Hepatocyte (in vitro differentiated cells): ENCODE measurements around the gene SETD1A. TPM values are rescaled to one million over a fixed set of nuclear protein-coding genes. Genes with fewer than 3 reads are reported as not detected.

ENCODE experiments used
- DNase-seq: peaks from one replicate; pipeline ENCODE4 v3.0.0-alpha.2; 2016; ENCODE audit warnings: low spot score
- H2AFZ ChIP-seq: fragments of 200-600 bp; sonication (generic); 2 replicates; pipeline ENCODE4 v1.6.0; 2016; ENCODE audit warnings: antibody characterized with exemption, mild to moderate bottlenecking
- H3K27ac ChIP-seq: fragments of 200-600 bp; sonication (generic); 2 replicates; pipeline ENCODE4 v1.5.1; 2016; ENCODE audit warnings: mild to moderate bottlenecking
- H3K27me3 ChIP-seq: fragments of 200-600 bp; sonication (generic); 2 replicates; pipeline ENCODE4 v1.6.1; 2016
- H3K36me3 ChIP-seq: fragments of 200-600 bp; sonication (generic); replicated peaks from 2 replicates; pipeline ENCODE4 v1.5.1; 2016; ENCODE audit warnings: low read depth; ENCODE audit not compliant: insufficient read depth
- H3K4me1 ChIP-seq: fragments of 200-600 bp; sonication (generic); 2 replicates; pipeline ENCODE4 v1.5.1; 2016; ENCODE audit warnings: mild to moderate bottlenecking, moderate library complexity; ENCODE audit not compliant: insufficient read depth
- H3K4me2 ChIP-seq: fragments of 200-600 bp; sonication (generic); 2 replicates; pipeline ENCODE4 v1.6.0; 2016
- H3K4me3 ChIP-seq: fragments of 200-600 bp; sonication (generic); 2 replicates; pipeline ENCODE4 v1.5.1; 2016; ENCODE audit warnings: mild to moderate bottlenecking
- H3K79me2 ChIP-seq: fragments of 200-600 bp; sonication (generic); 2 replicates; pipeline ENCODE4 v1.6.0; 2017; ENCODE audit warnings: mild to moderate bottlenecking
- H3K9me2 ChIP-seq: fragments of 200-600 bp; sonication (generic); replicated peaks from 2 replicates; pipeline ENCODE4 v1.6.0; 2017; ENCODE audit warnings: mild to moderate bottlenecking; ENCODE audit not compliant: insufficient read depth
- H3K9me3 ChIP-seq: fragments of 200-600 bp; sonication (generic); 2 replicates; pipeline ENCODE4 v1.5.1; 2016; ENCODE audit warnings: low read depth, mild to moderate bottlenecking
- H4K20me1 ChIP-seq: fragments of 200-600 bp; sonication (generic); 2 replicates; pipeline ENCODE4 v1.6.0; 2016; ENCODE audit warnings: mild to moderate bottlenecking; ENCODE audit not compliant: insufficient read depth, poor library complexity, severe bottlenecking
- EZH2 ChIP-seq: fragments of 200-600 bp; sonication (generic); IDR thresholded peaks from 2 replicates; pipeline ENCODE4 v1.6.1; 2016; ENCODE audit warnings: antibody characterized with exemption, mild to moderate bottlenecking, borderline replicate concordance
- EZH2phosphoT487 ChIP-seq: fragments of 200-600 bp; sonication (generic); IDR thresholded peaks from one replicate; pipeline ENCODE4 v1.6.1; 2018; ENCODE audit warnings: antibody characterized with exemption, mild to moderate bottlenecking, low read depth, moderate library complexity; ENCODE audit not compliant: unreplicated experiment, severe bottlenecking
- WGBS: methylation state at CpG from one replicate; pipeline ENCODE4 v1.1.6; 2016; ENCODE audit warnings: low lambda C conversion rate; ENCODE audit errors: missing lambda C conversion rate; 5-methylcytosine and 5-hydroxymethylcytosine counted together
- polyA plus RNA-seq: library from polyadenylated mRNA; unstranded; fragments of >200 nt; fragmentation: Nextera tagmentation; extraction: Ambion mirVana; gene quantifications from 2 replicates; pipeline ENCODE4 v1.2.1, GENCODE V29; 2016
- total RNA-seq: library from RNA; depleted of rRNA; stranded (reverse); fragments of >200 nt; gene quantifications from 2 replicates; pipeline ENCODE4 v1.2.3, GENCODE V29; 2014
- TF ChIP-seq, protein P1 (sequence below): fragments of 200-600 bp; sonication (generic); IDR thresholded peaks from 2 replicates; pipeline ENCODE4 v1.5.1; 2016; ENCODE audit warnings: antibody characterized with exemption, mild to moderate bottlenecking; ENCODE audit not compliant: poor library complexity

SETD1A gene
- total and polyA plus RNA-seq, 2 experiments from 2014 or later: 2.2 to 2.7 TPM

DNA sequence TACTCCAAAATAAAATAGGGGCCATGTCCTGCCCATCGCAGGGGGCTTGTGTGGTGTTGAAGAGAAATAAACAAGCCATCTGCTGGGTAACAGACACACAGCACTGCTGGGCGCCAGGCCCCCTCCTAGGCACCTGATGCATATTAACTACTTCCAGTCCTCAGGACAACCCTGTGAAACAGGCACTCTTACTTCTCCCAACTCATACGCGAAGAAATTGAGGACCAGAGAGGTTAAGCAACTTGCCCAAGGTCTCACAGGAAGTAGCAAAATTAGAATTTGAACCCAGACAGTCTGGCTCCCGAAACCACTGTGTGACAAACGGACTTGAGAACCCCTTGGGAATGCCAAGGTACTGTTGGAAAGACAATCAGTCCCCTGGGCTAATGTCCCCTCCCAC is 50.1 kb downstream of the SETD1A start:
- no peak overlapping the region for H2AFZ ChIP-seq
- no peaks in the 10 kb centered on the region for H3K4me1 ChIP-seq
- no peak overlapping the region for H3K27ac ChIP-seq
- H3K9me2 ChIP-seq: no peaks in the 10 kb centered on the region
- H3K9me3 ChIP-seq: no peaks in the 10 kb centered on the region
- WGBS: 63% methylated on average over 6 of the region's 6 CpGs
- DNase-seq: no peak
- no peaks in the 10 kb centered on the region for H3K79me2 ChIP-seq
- H4K20me1 ChIP-seq: no peaks in the 10 kb centered on the region
- no peak overlapping the region for H3K4me2 ChIP-seq
- H3K36me3 ChIP-seq: no peaks in the 10 kb centered on the region
- no peak overlapping the region for H3K4me3 ChIP-seq
- TF ChIP-seq, protein P1, sequence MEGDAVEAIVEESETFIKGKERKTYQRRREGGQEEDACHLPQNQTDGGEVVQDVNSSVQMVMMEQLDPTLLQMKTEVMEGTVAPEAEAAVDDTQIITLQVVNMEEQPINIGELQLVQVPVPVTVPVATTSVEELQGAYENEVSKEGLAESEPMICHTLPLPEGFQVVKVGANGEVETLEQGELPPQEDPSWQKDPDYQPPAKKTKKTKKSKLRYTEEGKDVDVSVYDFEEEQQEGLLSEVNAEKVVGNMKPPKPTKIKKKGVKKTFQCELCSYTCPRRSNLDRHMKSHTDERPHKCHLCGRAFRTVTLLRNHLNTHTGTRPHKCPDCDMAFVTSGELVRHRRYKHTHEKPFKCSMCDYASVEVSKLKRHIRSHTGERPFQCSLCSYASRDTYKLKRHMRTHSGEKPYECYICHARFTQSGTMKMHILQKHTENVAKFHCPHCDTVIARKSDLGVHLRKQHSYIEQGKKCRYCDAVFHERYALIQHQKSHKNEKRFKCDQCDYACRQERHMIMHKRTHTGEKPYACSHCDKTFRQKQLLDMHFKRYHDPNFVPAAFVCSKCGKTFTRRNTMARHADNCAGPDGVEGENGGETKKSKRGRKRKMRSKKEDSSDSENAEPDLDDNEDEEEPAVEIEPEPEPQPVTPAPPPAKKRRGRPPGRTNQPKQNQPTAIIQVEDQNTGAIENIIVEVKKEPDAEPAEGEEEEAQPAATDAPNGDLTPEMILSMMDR: no peak
- TF ChIP-seq EZH2: no peak
- no peak for TF ChIP-seq EZH2phosphoT487
- peaks cover 36% of the 10 kb centered on the region for H3K27me3 ChIP-seq

DNA sequence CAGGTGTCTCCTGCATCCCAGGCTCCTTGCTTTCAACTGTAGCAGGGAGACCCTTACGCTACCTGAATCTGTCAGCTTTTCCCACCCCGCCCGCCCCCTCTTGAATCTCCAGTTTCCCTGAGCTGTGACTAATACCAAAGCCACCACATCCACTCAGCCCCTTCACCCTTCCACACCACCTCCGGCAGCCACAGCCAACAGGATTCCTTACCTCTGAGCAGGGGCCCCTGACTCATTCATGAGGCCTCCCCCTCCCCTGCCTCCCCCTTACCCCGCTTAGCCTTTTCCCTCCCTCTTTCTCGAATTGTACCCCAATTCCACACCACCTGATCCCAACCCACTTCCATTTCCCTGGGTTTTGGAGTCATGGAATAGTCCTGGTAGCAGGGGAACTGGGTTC is 50.6 kb downstream of the SETD1A start:
- TF ChIP-seq EZH2phosphoT487 (no peak), EZH2 (no peak)
- TF ChIP-seq, protein P1: no peak
- WGBS: 68% methylated on average over 3 of the region's 6 CpGs
- no peaks in the 10 kb centered on the region for H3K9me3 ChIP-seq
- H3K27me3 ChIP-seq: peaks cover 36% of the 10 kb centered on the region
- H3K27ac ChIP-seq: no peak overlapping the region
- H3K4me3 ChIP-seq: no peak overlapping the region
- no peak overlapping the region for H3K4me2 ChIP-seq
- no peaks in the 10 kb centered on the region for H3K4me1 ChIP-seq
- H3K36me3 ChIP-seq: no peaks in the 10 kb centered on the region
- no peaks in the 10 kb centered on the region for H3K9me2 ChIP-seq
- DNase-seq: no peak
- H2AFZ ChIP-seq: no peak overlapping the region
- H3K79me2 ChIP-seq: no peaks in the 10 kb centered on the region
- H4K20me1 ChIP-seq: no peaks in the 10 kb centered on the region

DNA sequence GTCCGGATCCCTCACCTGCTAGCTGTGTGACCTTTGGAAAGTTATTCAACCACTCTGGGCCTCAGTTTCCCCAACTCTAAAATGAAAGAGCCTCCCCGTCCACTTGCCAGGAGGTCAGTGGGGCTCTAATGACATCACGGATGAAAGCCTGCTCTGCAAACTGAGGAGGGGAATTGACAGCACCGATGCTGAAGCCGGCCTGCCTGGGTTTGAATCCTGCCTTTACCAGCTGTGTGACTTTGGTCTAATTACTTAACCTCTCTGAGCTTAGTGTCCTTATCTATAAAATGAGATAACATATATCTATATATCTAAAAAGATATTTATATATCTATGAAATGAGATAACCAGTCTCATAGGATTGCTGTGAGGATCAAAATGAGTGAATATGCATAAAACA is 51.0 kb downstream of the SETD1A start:
- Histone ChIP-seq H3K4me1 (no peaks in the 10 kb centered on the region), H3K79me2 (no peaks in the 10 kb centered on the region), H4K20me1 (no peaks in the 10 kb centered on the region), H3K9me3 (no peaks in the 10 kb centered on the region), H2AFZ (no peak overlapping the region), H3K27ac (no peak overlapping the region), H3K4me3 (no peak overlapping the region), H3K27me3 (peaks cover 36% of the 10 kb centered on the region), H3K4me2 (no peak overlapping the region), H3K36me3 (no peaks in the 10 kb centered on the region), H3K9me2 (no peaks in the 10 kb centered on the region)
- DNase-seq: no peak
- TF ChIP-seq EZH2 (no peak), EZH2phosphoT487 (no peak)
- TF ChIP-seq, protein P1: no peak
- 84% methylated on average over 5 of the region's 5 CpGs for WGBS

DNA sequence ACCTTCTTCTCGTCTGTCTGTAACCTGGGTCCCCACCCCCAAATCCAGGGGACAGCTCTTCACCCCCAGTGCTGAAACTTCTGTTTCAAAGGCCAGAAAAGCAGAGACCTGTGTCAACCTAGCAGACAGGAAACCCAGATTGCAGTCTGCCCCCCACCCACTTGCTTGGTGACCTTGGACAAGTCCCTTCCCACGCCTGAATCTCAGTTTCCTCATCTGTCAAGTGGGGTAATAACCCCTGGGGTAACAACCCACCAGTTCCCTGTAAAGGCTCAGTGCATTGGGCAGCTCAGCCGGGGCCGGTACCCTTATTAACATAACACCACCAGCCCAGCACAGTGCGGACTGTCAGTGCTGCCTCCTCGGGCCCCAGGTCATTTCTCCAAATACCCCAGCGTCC is 51.6 kb downstream of the SETD1A start:
- H3K4me3 ChIP-seq: no peak overlapping the region
- peaks cover 36% of the 10 kb centered on the region for H3K27me3 ChIP-seq
- 83% methylated on average over 7 of the region's 7 CpGs for WGBS
- no peak overlapping the region for H3K27ac ChIP-seq
- DNase-seq: no peak
- no peaks in the 10 kb centered on the region for H3K9me3 ChIP-seq
- no peaks in the 10 kb centered on the region for H3K9me2 ChIP-seq
- no peaks in the 10 kb centered on the region for H4K20me1 ChIP-seq
- H3K79me2 ChIP-seq: no peaks in the 10 kb centered on the region
- no peaks in the 10 kb centered on the region for H3K4me1 ChIP-seq
- no peak overlapping the region for H2AFZ ChIP-seq
- TF ChIP-seq EZH2: no peak
- TF ChIP-seq EZH2phosphoT487: no peak
- TF ChIP-seq, protein P1: no peak
- no peaks in the 10 kb centered on the region for H3K36me3 ChIP-seq
- no peak overlapping the region for H3K4me2 ChIP-seq
